K562 (cell line): Measurements from ENCODE around the gene PLXDC2. TPM values are rescaled to one million over a fixed set of nuclear protein-coding genes. Genes with fewer than 3 reads are reported as not detected.

ENCODE experiments used
- FOXP1 ChIP-seq: sonication (generic); formaldehyde crosslinking; IDR thresholded peaks from 2 replicates; pipeline ENCODE4 v1.8.0; 2022; ENCODE audit warnings: mild to moderate bottlenecking, missing genetic modification reagents
- KDM5B ChIP-seq: fragments of 200-600 bp; sonication (generic); IDR thresholded peaks from 2 replicates; pipeline ENCODE4 v1.6.1; 2012; ENCODE audit warnings: low read depth, mild to moderate bottlenecking, moderate library complexity, low read length, control low read depth, inconsistent platforms; ENCODE audit not compliant: insufficient replicate concordance
- SMAD3 ChIP-seq: fragments of 450-650 bp; formaldehyde crosslinking; conservative IDR thresholded peaks from 2 replicates; pipeline ENCODE4 v1.4.0; 2020; ENCODE audit warnings: mild to moderate bottlenecking
- SMARCB1 ChIP-seq: IDR thresholded peaks from 2 replicates; pipeline ENCODE4 v1.6.1; 2011; ENCODE audit warnings: improper control_type of control experiment, low read depth; ENCODE audit not compliant: insufficient read length
- ZNF407 ChIP-seq: fragments of 450-650 bp; IDR thresholded peaks from 2 replicates; pipeline ENCODE4 v1.6.1; 2016; ENCODE audit warnings: low read depth
- polyA plus RNA-seq, 8 experiments: library from polyadenylated mRNA; depleted of rRNA in 4 of 8; stranded (reverse) in 5 of 8; unstranded in 3 of 8; fragments of >200 nt; fragmentation: Nextera tagmentation in 2 of 8; fragmentation: Illumina TruSeq in 1 of 8; extraction: Ambion mirVana in 2 of 8; extraction: Trizol in 1 of 8; gene quantifications; 2 replicates each; pipeline versions ENCODE4 v1.2.1 to v1.2.3, GENCODE V29; 2011 to 2014; ENCODE audit warnings: inconsistent platforms in 1 of 8, missing spikeins in 1 of 8
- total RNA-seq, 7 experiments: library from RNA; depleted of rRNA in 6 of 7; stranded (reverse); fragments of >200 nt in 6 of 7; fragmentation: Illumina TruSeq in 2 of 7; extraction: Trizol in 2 of 7; gene quantifications; 2 replicates each; pipeline versions ENCODE4 v1.2.1 to v1.2.3, GENCODE V29; 2011 to 2021; ENCODE audit warnings: low replicate concordance in 1 of 7

PLXDC2 gene
- total and polyA plus RNA-seq, 9 of the 15 experiments (the other 6 are each of a cell fraction or from before 2014, with no cell fraction given), result 0.01 to 0.33 (median 0.10) TPM; not detected in 3

- no peak for TF ChIP-seq ZNF407
- no peak for TF ChIP-seq SMAD3 (CRISPR knock-in tag)
- no peak for TF ChIP-seq KDM5B
- TF ChIP-seq SMARCB1, result no peak
- no peak for TF ChIP-seq FOXP1 (CRISPR knock-in tag)
These were observed 32.2 kb downstream of the PLXDC2 start (continued) for GRCh38 chr10:19848226-19848985.
